RKO (cell line): Measurements from ENCODE around the gene LARGE1.

Experiments
- DNase-seq: peaks from one replicate; pipeline ENCODE4 v3.0.0-alpha.2; 2016; ENCODE audit warnings: low spot score

The LARGE1 gene

DNA sequence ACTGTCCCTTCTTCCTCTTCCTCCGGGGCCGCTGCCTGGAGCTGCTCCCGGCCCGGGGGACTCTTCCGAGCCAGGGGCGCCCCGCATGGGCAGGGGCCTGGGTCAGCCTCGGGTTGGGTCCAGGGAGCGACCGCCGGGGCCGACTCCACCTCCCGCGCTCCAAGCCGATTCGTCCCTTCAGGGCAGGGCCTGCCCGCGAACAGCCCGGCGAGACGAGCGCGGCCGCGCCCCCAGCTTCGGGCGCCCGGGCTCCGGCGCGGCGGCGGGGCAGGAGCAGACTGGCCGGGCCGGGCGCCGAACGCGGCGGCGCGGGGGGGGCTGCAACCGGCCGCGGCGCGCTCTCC, at the start of gene LARGE1:
Gene LARGE1 (minus strand): TSS at position 280 of the 344 bp plus-strand sequence.
- DNase-seq: peak; percentile 26

DNA sequence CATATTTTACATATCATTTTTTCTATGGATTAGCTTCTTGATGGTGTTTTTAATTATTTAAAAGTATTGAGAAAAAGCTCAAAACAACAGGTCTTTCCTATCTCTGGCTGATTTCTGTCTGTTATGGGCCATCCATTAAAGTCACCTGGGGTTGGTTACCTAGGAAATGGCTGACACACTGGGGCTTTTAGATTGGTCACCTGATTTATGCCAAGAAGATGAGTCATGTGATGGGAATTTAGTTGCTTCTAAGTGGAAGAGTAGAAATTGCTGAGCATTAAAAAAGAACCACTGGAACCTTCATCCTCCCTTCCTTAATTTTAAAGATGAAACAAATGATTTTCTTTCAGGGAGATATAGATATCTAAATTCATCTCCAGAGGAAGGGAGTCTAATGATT, 48.8 kb upstream of the LARGE1 start:
- DNase-seq: peak; percentile 52

DNA sequence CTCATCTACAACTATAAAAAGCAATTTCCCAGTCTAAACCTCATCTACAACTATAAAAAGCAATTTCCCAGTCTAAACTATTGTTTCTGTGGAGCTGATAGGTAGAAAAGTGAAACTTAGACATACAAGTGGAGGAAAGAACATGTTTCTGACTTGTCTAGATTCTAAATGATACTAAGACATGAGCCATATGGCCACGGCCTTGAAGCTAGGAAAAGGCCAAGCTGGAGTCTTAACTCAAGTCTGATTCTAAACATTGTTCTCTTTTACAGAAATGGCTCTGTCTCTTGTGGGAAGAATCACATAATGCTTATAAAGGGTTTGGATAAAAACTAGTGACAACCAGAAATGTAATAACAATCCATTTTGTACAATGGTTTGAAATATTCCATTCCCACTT, 43.8 kb upstream of the LARGE1 start:
- DNase-seq: no peak

DNA sequence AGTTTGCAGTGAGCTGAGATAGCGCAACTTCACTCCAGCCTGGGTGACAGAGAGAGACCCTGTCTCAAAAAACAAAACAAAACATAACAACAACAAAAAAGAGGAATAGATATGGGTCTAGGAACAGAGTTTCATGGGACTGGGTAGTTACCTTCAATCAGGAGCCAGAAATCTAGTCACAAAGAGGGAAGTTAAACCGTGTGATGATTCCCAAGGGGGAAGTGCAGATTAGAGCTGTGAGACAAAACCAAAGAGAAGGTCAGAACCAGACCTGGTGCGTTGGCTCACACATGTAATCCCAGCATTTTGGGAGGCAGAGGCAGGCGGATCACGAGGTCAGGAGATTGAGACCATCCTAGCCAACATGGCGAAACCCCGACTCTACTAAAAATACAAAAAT, 42.1 kb upstream of the LARGE1 start:
- DNase-seq: no peak

DNA sequence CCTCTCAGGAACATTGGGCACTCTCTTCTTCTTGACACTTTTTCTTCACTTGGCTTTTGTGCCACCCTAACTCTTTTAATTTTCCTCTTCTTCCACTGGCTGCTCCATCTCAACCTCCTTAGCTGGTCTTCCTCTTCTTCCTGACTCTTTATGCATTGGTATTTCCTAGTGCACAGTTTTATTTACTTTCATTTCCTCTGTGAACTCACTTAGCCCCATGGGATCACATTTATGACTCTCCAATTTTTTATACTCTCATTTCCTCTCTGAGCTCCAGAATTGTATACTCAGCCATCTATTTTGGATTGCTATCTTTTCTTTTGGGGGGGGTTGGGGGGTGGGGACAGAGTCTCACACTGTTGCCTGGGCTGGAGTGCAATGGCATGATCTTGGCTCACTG, 38.5 kb upstream of the LARGE1 start:
- no peak for DNase-seq

DNA sequence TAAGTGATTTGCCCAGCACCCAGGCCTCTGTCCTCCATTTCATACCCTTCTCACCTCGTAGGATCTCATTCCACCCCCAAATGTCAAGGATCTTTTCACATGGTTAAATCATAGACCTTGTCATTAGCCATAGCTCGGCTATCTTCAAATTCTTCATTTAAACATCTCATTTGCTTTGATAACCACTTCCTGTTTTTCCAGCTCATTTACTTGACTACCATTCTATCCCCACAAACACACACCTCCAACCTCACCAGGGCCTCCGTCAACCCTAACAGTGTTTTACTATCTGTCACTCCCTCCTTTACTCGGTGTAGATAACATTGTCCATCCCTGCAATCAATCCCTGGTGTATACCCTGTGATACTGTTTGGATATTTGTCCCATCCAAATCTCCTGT, 36.8 kb upstream of the LARGE1 start:
- DNase-seq: no peak

DNA sequence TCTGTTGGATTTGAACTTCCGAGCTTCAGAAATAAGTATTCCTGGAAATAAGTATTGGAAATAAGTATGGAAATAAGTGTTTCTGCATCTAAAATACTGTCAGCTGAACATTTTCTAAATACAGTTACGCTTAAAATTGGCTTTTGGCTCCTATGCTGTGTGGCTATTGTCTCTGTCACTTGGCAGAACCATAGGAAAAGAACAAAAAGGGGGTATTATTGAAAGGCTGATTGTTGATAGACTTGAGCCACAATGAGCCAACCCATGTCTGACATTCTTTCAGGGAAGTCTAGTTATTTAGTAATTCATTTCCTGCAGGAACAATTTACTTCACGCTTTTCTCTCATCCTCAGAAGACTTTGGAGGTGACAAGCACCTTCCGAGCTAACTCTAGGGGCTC, 32.5 kb upstream of the LARGE1 start:
- DNase-seq: no peak

DNA sequence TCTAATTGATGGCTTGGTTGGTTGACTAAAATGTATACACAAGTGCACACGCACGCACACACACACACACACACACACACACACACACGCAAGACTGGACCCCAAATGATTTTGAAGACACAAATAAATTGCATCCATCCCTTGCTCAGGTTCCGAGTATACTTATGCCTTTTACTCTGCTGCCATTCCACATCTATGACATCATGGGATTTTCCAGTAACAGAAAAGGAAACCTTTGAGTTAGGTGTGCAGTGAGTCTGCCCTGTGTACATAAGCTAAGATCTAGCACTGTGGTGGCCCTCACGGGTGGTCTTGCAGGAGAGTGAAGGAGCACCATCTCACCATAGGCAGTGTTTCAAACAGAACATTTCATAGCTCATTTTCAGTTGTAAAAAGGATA, 20.5 kb upstream of the LARGE1 start:
- no peak for DNase-seq

DNA sequence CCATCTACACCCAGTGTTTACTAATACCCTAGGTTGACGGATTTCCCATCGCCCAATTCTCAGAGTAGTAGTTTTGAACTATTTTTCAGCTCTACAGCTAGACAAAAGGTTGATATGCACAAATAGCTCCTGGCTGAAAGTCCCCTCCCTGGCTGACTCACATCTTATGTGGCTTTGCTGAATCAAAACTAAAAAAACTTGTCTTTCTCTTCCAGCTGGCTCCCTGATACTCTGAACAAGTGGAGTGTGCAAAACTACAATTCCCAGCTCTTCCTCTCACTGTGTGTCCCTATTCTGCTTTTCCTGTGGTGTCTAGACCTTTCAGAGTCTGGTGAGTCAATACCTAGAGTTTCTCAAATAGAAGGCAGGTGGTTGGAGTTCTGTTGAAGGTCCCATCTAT, 12.7 kb upstream of the LARGE1 start:
- no peak for DNase-seq

DNA sequence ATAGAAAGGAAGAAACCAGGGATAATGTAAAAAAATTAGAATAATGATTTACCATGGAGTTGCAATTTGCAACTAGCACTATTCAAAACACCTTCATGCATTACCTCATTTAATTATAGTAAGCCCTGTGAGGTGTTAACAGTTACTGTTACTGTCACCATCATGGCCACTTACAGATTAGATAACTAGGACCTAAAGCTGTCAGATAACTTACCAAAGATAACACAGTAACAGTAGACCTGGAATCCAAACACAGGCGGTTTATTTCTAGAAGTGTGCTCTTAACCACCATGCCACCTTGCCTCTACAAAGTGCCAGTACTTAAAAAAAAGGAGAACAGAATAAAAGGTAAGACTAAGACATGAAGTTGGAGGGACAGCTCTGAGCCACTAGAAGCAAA, 11.1 kb upstream of the LARGE1 start:
- no peak for DNase-seq

DNA sequence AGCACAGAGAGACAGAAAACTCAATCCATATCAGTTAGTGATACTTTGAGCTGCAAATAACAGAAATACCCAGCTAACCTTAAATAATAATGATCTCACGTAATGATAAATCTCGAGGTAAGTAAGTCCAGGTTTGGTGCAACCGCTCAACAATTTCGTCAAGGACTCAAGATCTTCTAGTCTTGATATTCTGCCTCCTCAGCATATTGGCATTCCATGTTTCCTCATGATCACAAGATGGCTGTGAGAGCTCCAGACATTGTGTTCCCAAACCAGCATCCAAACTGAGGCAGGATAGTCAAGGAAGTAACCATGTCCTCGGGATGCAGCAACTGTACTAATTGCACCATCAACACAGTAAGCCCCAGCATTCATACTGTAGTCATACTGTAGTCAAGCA, 7.5 kb upstream of the LARGE1 start:
- no peak for DNase-seq

DNA sequence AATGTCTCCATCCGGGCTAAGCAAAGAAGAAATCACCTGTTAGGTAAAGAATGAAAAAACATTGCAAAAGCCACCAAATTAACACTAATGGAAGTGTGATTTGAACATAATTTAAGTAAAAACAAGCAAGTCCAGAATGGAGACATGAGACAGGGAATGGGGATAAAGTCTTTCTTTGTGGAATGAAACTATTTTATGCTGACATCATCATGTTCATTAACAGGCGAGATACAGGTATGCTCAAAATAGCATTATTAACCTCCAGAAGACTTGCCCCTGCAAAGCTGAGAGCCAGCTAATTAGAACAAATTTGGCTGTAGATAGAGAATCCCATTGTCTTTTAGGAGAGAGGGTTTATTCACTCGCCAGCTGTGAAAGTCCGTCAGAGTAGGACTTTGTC, 4.9 kb upstream of the LARGE1 start:
- DNase-seq: no peak

DNA sequence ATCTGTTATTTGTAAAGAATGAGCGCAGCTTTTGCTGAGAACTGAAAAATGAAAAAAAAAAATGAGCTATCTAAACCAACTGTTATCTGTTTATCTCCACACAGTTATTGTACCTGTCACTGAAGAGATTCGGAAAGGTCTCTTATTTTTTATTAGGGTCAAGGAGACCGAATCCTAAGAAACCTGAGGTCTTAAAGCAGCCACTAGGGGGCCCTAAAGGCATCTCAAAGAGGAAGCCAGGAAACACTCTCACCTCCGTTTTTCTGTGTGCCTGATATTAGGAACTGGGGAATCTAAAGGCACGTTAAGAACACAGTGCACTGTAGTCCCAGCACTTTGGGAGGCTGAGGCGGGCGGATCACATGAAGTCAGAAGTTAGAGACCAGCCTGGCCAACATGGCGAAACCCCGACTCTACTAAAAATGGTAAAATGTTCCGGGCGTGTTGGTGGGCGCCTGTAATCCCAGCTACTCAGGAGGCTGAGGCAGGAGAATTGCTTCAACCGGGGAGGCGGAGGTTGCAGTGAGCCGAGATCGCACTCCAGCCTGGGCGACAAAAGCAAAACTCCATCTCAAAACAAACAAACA, 3.5 kb upstream of the LARGE1 start:
- peak; percentile 83 for DNase-seq

DNA sequence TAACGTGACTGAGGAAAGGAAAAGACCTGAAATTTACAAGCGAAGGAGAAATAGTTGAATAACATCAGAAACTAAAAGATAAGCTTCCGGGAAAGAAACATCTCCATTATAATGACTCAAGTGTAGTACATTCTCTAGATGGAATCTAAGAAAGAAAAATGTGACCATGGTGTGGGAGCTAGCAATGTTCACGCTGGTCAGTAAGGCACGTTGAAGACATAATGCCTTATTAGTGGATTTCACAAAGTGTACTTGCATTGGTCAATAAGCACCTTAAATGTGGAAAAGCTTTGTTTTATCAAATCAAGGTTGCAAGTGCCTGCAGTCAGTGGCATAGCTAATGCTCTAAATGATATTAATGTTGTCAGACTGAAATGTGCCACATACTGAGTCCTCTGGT, 2.8 kb upstream of the LARGE1 start:
- DNase-seq: peak; percentile 19

DNA sequence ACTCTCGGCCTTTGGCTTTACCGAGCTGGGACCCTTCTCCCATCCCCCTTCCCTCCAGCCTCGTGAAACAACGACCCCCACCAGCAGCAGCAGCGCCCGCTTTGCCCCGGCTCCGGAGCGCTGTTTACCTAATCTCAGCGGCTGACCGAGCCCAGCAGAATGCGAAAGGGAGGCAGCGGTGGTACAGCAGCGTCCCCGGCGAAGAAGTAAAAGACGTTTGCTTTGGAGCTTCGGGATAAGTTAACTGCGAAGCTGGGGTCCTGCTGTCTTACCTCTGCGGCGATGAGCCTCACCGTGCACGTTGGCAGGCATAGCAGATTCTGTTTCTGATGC, 2.0 kb upstream of the LARGE1 start:
- DNase-seq: peak; percentile 50

DNA sequence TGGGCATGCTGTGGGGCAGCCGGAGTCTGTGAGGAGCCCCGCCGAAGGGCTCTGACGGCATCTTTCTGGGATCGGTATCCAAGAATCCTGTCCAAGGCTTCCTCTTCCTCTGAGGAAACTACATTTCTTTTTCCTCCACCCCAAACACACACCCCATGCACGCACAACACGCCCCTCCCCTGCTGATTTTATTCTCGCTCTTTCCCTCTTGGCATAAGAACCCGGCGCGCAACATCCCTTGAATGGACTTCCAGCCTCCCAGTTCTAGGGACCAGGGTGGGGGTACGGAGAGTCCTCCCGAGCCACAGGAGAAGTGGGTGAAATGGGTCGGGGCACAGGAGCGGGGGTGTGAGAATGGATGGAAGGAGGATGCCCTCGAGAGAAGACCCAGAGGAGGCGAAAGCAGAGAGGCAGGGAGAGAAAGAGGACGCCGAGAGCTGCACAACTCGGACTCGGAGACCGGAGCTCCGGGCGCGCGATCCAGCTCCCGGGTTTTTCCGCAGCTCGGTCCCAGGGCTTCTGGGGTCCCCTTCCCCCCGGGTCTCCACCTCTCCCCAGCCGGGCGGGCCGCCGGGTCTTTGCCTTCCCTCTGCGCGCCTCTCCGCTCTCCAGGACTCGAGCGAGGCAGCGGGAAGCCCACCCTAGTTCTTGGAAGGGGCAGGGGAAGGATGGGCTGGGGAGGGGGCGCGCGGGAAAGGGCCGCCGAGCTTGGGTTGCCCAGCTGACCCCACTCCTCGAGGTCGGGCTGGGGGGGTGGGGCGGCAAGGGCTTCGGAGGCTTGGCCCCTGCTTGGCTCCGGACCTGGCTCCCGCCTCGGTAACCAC, 1.5 kb upstream of the LARGE1 start:
- peak; percentile 62 for DNase-seq

DNA sequence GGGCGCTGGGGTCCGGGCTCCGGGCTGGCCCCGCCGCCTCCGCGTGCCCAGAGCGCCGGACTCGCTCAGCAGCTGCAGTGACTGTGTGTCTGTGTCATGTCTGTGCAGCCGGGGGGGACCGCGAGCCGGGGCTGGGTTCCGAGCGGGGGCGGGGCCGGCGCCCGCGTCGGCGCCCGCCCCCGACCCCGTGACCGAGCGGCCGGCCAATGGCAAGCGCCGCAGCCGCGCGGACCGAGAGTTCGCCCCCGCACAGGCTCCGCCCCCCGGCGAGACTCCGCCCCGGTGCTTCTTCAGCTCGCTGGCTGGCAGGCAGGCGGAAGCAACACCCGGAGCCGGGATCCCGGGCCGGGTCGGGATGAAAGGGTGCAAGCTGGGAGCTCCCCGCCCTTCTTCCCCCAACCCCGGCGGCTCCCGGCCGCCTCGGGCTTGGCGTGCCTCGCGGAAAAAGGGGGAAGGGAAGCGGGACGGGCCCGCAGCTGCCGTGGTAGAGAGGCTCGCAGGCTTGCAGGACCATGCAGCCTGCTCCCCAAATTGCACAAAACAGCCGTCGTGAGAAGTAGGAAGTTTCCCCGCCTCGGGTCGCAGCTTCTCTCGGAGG, 750 bp upstream of the LARGE1 start:
- DNase-seq: peak; percentile 95

DNA sequence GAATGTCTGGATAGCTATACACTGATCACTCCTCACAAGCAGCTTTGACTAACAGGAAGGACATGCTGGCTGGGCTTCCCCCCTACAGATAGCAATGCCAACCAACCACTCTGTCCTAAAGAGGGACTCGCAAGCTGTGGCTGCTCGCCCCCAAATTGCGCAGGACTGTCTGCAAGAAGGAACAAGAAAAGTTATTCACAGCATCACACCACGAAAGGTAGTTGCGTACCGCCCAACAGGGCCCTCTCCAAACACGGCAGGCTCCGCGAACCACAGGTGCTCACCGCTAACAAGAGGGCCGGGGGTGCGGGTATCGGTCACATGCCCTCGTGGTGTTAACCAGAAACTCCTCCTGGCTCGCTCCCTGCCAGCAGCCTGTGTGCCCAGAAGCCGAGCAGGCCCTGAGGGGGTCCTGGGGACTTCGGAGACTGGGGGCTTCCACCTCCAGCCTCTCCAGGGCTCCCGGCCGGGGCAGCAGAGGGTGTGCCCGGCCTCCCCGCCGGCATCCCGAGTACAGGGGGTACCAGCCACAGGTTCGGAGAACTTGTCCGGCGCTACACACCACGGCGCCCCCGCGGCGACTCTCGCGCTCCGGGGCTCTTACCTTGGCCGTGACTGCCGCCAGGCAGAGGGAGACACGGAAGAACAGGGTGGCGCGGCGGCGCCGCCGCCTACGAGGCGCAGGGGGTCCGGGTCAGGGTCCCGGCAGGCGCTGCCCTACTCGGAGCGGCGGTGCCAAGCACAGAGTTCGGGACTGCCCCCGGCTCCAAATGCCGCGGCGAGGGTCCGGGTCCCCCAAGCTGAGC, 682 bp downstream of the LARGE1 start:
- peak; percentile 67 for DNase-seq

DNA sequence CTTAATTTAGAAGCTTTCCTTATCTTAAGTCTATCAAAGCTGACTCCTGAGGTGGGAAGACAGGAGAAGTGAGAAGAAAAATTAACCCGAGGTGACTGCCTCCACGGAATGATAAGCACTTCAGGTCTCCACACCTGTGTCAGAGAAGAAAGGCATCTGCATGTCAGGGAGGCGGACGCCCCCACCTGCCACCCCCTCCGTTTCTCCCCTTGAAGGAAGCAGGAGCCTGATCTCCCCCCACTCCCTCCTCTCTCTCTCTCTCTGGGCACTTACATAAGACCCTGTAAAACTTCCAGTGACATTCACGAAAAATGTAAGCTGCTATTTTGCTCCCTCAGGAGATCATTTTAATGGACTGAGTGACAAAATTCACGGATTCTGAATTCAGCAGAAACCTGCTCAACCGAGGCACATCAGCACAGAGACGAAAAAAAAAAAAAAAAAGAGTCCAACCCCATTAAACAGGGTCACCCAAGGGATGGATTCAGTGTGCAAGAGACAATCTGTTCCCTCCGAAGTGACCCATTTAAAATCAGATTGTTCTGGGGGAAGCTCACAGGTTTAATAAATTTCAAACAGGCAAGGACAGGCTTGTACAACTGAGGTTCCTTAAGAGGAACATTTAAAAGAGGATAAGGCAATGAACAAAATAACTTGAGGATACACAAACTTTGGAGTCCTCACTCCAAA, 1.5 kb downstream of the LARGE1 start:
- no peak for DNase-seq

DNA sequence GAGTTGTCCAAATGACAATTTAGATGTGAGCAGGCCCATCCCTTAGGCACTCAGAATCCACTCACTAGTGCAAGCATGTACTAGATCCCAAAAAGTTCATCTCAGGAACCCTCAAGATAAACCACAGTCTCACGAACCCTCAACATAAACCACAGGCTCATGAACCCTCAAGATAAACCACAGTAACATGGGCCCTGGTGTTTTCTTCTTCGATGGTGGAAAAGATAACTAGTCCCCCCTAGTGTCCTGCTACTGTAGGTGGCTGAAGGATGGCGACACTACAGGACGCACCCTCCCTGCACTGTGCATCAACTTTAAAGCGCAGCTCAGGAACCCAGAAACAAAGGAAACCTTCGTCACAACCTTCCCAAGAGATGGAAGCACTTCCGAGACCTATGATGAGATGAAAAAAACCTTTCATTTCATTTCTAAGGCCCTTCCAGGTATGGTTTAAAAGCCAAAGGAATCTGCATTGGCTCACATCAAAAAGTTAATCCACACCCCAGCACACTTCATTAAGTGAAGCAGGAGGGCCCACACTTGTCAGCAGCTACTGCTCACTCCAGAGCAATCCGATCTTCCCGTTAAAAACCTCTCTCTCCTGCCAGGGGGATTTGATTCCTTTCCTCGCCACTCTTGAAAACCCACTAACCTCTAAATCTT, 2.4 kb downstream of the LARGE1 start:
- DNase-seq: peak; percentile 18

DNA sequence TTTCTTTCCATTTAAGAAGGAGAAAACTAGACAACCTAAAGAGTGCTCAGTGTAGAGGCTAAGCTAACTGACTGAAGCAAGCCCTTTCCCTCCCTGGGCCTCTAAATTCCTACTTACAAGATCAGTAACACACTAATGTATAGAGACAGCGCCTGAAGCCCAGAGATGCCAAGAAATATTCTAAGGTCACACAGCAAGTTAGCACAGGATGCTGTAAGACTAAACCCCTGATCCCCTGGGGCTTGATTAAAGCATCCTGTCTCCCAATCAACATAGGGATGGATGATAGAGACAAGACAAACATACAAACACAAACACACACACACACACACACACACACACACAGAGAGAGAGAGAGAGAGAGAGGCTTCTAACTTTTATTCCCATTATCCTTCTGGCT, 5.6 kb downstream of the LARGE1 start:
- no peak for DNase-seq

DNA sequence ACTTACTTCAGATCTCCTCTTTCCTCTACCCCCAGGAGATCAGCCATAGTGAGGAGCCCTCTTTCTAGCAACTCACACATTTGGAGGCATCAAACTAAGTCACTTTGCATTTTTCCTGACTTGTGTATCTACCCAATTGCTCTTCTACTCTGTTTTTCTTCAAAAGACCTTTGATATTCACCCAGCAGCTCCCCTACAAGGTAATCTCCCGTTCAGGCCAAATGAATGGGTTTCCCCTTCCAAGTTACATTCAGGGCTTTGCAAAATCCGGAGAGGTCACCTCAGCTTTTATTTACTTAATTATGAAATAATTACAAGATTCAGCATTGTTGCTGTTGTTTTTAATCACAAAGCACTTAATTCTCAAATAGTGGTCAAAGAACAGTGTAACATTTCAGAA, 6.1 kb downstream of the LARGE1 start:
- DNase-seq: no peak
